Neural progenitor cell (in vitro differentiated cells): ENCODE measurements around the gene OR10W1. TPM values are rescaled to one million over a fixed set of nuclear protein-coding genes. Genes with fewer than 3 reads are reported as not detected.

Experiments used
- DNase-seq: peaks from one replicate; pipeline ENCODE4 v3.0.0-alpha.2; 2016; ENCODE audit warnings: low spot score
- H2AFZ ChIP-seq: fragments of 200-600 bp; sonication (generic); replicated peaks from 2 replicates; pipeline ENCODE4 v1.6.1; 2016; ENCODE audit warnings: antibody characterized with exemption
- H3F3A ChIP-seq: fragments of 200-600 bp; sonication (generic); 2 replicates; pipeline ENCODE4 v1.6.1; 2016; ENCODE audit warnings: antibody characterized with exemption, low read depth
- H3K27ac ChIP-seq: fragments of 200-600 bp; sonication (generic); 2 replicates; pipeline ENCODE4 v1.5.1; 2016; ENCODE audit warnings: mild to moderate bottlenecking
- H3K27me3 ChIP-seq: fragments of 200-600 bp; sonication (generic); 2 replicates; pipeline ENCODE4 v1.6.1; 2016; ENCODE audit warnings: mild to moderate bottlenecking, moderate library complexity
- H3K36me3 ChIP-seq: fragments of 200-600 bp; sonication (generic); 2 replicates; pipeline ENCODE4 v1.5.1; 2016
- H3K4me1 ChIP-seq: fragments of 200-600 bp; sonication (generic); 2 replicates; pipeline ENCODE4 v1.6.1; 2016; ENCODE audit warnings: mixed run types
- H3K4me2 ChIP-seq: fragments of 200-600 bp; sonication (generic); 2 replicates; pipeline ENCODE4 v1.6.1; 2016
- H3K4me3 ChIP-seq: fragments of 200-600 bp; sonication (generic); 2 replicates; pipeline ENCODE4 v1.5.1; 2016
- H3K79me2 ChIP-seq: fragments of 200-600 bp; sonication (generic); 2 replicates; pipeline ENCODE4 v1.6.1; 2016; ENCODE audit warnings: low read depth
- H3K9ac ChIP-seq: fragments of 200-600 bp; sonication (generic); 2 replicates; pipeline ENCODE4 v1.6.1; 2016
- H3K9me3 ChIP-seq: fragments of 200-600 bp; sonication (generic); 2 replicates; pipeline ENCODE4 v1.5.1; 2016; ENCODE audit warnings: low read depth
- H4K20me1 ChIP-seq: fragments of 200-600 bp; sonication (generic); 2 replicates; pipeline ENCODE4 v1.6.1; 2016; ENCODE audit warnings: low read depth
- H3K27ac Mint-ChIP-seq: 3 replicates; pipeline ENCODE4 v1.8.0; 2021; ENCODE audit warnings: mixed read lengths
- H3K27me3 Mint-ChIP-seq: 2 replicates; pipeline ENCODE4 v1.8.0; 2022; ENCODE audit warnings: low read depth, mild to moderate bottlenecking, inconsistent platforms, moderate library complexity, mixed read lengths; ENCODE audit not compliant: insufficient read depth
- H3K36me3 Mint-ChIP-seq: 3 replicates; pipeline ENCODE4 v1.8.0; 2021; ENCODE audit warnings: mixed read lengths
- H3K4me1 Mint-ChIP-seq: 3 replicates; pipeline ENCODE4 v1.8.0; 2021; ENCODE audit warnings: mixed read lengths
- H3K4me3 Mint-ChIP-seq: 3 replicates; pipeline ENCODE4 v1.8.0; 2021; ENCODE audit warnings: mild to moderate bottlenecking, moderate library complexity, mixed read lengths
- H3K9me3 Mint-ChIP-seq: 3 replicates; pipeline ENCODE4 v1.8.0; 2020; ENCODE audit warnings: mixed read lengths
- CTCF ChIP-seq: fragments of 200-600 bp; sonication (generic); IDR thresholded peaks from 2 replicates; pipeline ENCODE4 v1.5.1; 2017; ENCODE audit warnings: antibody characterized with exemption, mild to moderate bottlenecking
- EZH2 ChIP-seq: fragments of 200-600 bp; sonication (generic); IDR thresholded peaks from 2 replicates; pipeline ENCODE4 v1.6.1; 2017; ENCODE audit warnings: antibody characterized with exemption, mild to moderate bottlenecking, moderate library complexity
- EZH2phosphoT487 ChIP-seq: fragments of 200-600 bp; sonication (generic); IDR thresholded peaks from 2 replicates; pipeline ENCODE4 v1.6.1; 2017; ENCODE audit warnings: antibody characterized with exemption
- total RNA-seq: library from RNA; depleted of rRNA; stranded (reverse); fragments of >200 nt; gene quantifications from 2 replicates; pipeline ENCODE4 v1.2.3, GENCODE V29; 2015; ENCODE audit warnings: low replicate concordance

Gene OR10W1
- total RNA-seq, 1 donor from 2014 or later, result not detected

GRCh38 chr11:58227956-58228615 is 40.0 kb downstream of the OR10W1 start:
- TF ChIP-seq CTCF (no peak), EZH2phosphoT487 (no peak), EZH2 (no peak)
- no peak for DNase-seq
- Histone ChIP-seq H3K4me1 (no peaks in the 10 kb centered on the region), H3K4me2 (no peak overlapping the region), H3F3A (no peaks in the 10 kb centered on the region), H3K27me3 (no peaks in the 10 kb centered on the region), H3K36me3 (no peaks in the 10 kb centered on the region), H3K4me3 (no peak overlapping the region), H3K79me2 (no peaks in the 10 kb centered on the region), H2AFZ (no peak overlapping the region), H3K9me3 (no peaks in the 10 kb centered on the region), H3K27ac (no peak overlapping the region), H4K20me1 (no peaks in the 10 kb centered on the region), H3K9ac (no peak overlapping the region)
- Mint-ChIP-seq H3K27ac (no peak overlapping the region), H3K27me3 (peaks cover 2% of the 10 kb centered on the region), H3K4me3 (no peak overlapping the region), H3K36me3 (no peaks in the 10 kb centered on the region), H3K9me3 (no peaks in the 10 kb centered on the region), H3K4me1 (no peaks in the 10 kb centered on the region)

- Mint-ChIP-seq H3K4me1 (no peaks in the 10 kb centered on the region), H3K27ac (no peak overlapping the region), H3K4me3 (no peak overlapping the region), H3K36me3 (no peaks in the 10 kb centered on the region), H3K27me3 (peaks cover 2% of the 10 kb centered on the region), H3K9me3 (no peaks in the 10 kb centered on the region)
- H4K20me1 ChIP-seq, result no peaks in the 10 kb centered on the region
- no peaks in the 10 kb centered on the region for H3K9me3 ChIP-seq
- H2AFZ ChIP-seq, result no peak overlapping the region
- H3K4me1 ChIP-seq, result no peaks in the 10 kb centered on the region
- H3K9ac ChIP-seq, result no peak overlapping the region
- no peaks in the 10 kb centered on the region for H3F3A ChIP-seq
- TF ChIP-seq EZH2phosphoT487 (no peak), EZH2 (no peak), CTCF (no peak)
- H3K4me2 ChIP-seq, result no peak overlapping the region
- H3K79me2 ChIP-seq, result no peaks in the 10 kb centered on the region
- H3K27me3 ChIP-seq, result no peaks in the 10 kb centered on the region
- no peak for DNase-seq
- no peaks in the 10 kb centered on the region for H3K36me3 ChIP-seq
- no peak overlapping the region for H3K27ac ChIP-seq
- no peak overlapping the region for H3K4me3 ChIP-seq
These were observed 45.3 kb downstream of the OR10W1 start for GRCh38 chr11:58222721-58223120.

Other genes starting within 250 kb of the OR10W1 start
- gene OR9Q1, start 244.4 kb downstream of the OR10W1 start, total RNA-seq, result not detected in 2 replicates
- gene OR6Q1, start 237.3 kb downstream of the OR10W1 start, total RNA-seq, result not detected in 2 replicates
- gene OR9I1, start 142.7 kb downstream of the OR10W1 start, total RNA-seq, result not detected in 2 replicates
- not detected in 2 replicates for gene OR9Q2, start 79.2 kb downstream of the OR10W1 start, total RNA-seq
- not detected in 2 replicates for gene OR1S2, start 64.1 kb downstream of the OR10W1 start, total RNA-seq
- gene OR1S1, start 55.5 kb downstream of the OR10W1 start, total RNA-seq, result not detected in 2 replicates
- gene OR10Q1, start 39.3 kb downstream of the OR10W1 start, total RNA-seq, result not detected in 2 replicates
- not detected in 2 replicates for gene OR5B17, start 90.8 kb upstream of the OR10W1 start, total RNA-seq
- gene OR5B3, start 138.6 kb upstream of the OR10W1 start, total RNA-seq, result not detected in 2 replicates
- not detected in 2 replicates for gene OR5B2, start 159.9 kb upstream of the OR10W1 start, total RNA-seq
- not detected in 2 replicates for gene OR5B12, start 174.0 kb upstream of the OR10W1 start, total RNA-seq
- not detected in 2 replicates for gene OR5B21, start 239.8 kb upstream of the OR10W1 start, total RNA-seq